ENCODE results near the gene KRT84.

KRT84 gene

GRCh38 chr12:52379536-52379935 is 5.9 kb downstream of the KRT84 start:
- ATAC-seq (no peak), DNase-seq (ENCODE audit: low spot score in 2 of 2) (no peak)
- Mint-ChIP-seq H3K4me1 (peaks cover 10% of the 10 kb centered on the region), H3K9me3 (no peaks in the 10 kb centered on the region), H3K27ac (no peak overlapping the region), H3K4me3 (no peak overlapping the region), H3K36me3 (no peaks in the 10 kb centered on the region)

- H3K36me3 Mint-ChIP-seq = no peaks in the 10 kb centered on the region
- no peak overlapping the region for H3K4me3 Mint-ChIP-seq
- no peak for ATAC-seq
- DNase-seq (ENCODE audit: low spot score in 2 of 2) = no peak
- peaks cover 7% of the 10 kb centered on the region for H3K4me1 Mint-ChIP-seq
- H3K9me3 Mint-ChIP-seq = no peaks in the 10 kb centered on the region
- no peak overlapping the region for H3K27ac Mint-ChIP-seq
These were observed 7.4 kb downstream of the KRT84 start for GRCh38 chr12:52378091-52378490.

GRCh38 chr12:52377266-52377665 is 8.2 kb downstream of the KRT84 start:
- no peak for ATAC-seq
- Mint-ChIP-seq H3K27ac (no peak overlapping the region), H3K9me3 (no peaks in the 10 kb centered on the region), H3K36me3 (no peaks in the 10 kb centered on the region), H3K4me3 (no peak overlapping the region), H3K4me1 (no peaks in the 10 kb centered on the region)
- no peak for DNase-seq (ENCODE audit: low spot score in 2 of 2)

GRCh38 chr12:52372216-52373154 is 13.0 kb downstream of the KRT84 start:
- DNase-seq (ENCODE audit: low spot score in 2 of 2) (peak; percentile 35 to 73), ATAC-seq (peak; percentile 53)
- Mint-ChIP-seq H3K4me3 (no peak overlapping the region), H3K4me1 (no peaks in the 10 kb centered on the region), H3K9me3 (no peaks in the 10 kb centered on the region), H3K36me3 (no peaks in the 10 kb centered on the region), H3K27ac (no peak overlapping the region)

GRCh38 chr12:52371716-52372115 is 13.7 kb downstream of the KRT84 start:
- H3K4me1 Mint-ChIP-seq = no peaks in the 10 kb centered on the region
- ATAC-seq = no peak

GRCh38 chr12:52370926-52371608 is 14.4 kb downstream of the KRT84 start:
- ATAC-seq (no peak), DNase-seq (ENCODE audit: low spot score in 2 of 2) (no peak)
- no peaks in the 10 kb centered on the region for H3K4me1 Mint-ChIP-seq
- no peaks in the 10 kb centered on the region for H3K36me3 Mint-ChIP-seq
- H3K9me3 Mint-ChIP-seq = no peaks in the 10 kb centered on the region
- H3K27ac Mint-ChIP-seq = peak overlapping the region; percentile 72
- H3K4me3 Mint-ChIP-seq = no peak overlapping the region

More at GRCh38 chr12:52371716-52372115, 13.7 kb downstream of the KRT84 start:
- DNase-seq (ENCODE audit: low spot score in 2 of 2) = no peak
- Mint-ChIP-seq H3K9me3 (no peaks in the 10 kb centered on the region), H3K4me3 (no peak overlapping the region), H3K36me3 (no peaks in the 10 kb centered on the region), H3K27ac (no peak overlapping the region)

GRCh38 chr12:52369809-52370208 is 15.6 kb downstream of the KRT84 start:
- H3K36me3 Mint-ChIP-seq = no peaks in the 10 kb centered on the region
- H3K9me3 Mint-ChIP-seq = no peaks in the 10 kb centered on the region
- H3K4me3 Mint-ChIP-seq = no peak overlapping the region
- DNase-seq (ENCODE audit: low spot score in 2 of 2) = no peak
- H3K27ac Mint-ChIP-seq = no peak overlapping the region
- H3K4me1 Mint-ChIP-seq = no peaks in the 10 kb centered on the region
- ATAC-seq = no peak

GRCh38 chr12:52369211-52369610 is 16.2 kb downstream of the KRT84 start:
- Mint-ChIP-seq H3K36me3 (no peaks in the 10 kb centered on the region), H3K9me3 (no peaks in the 10 kb centered on the region), H3K27ac (no peak overlapping the region), H3K4me1 (no peaks in the 10 kb centered on the region), H3K4me3 (no peak overlapping the region)
- DNase-seq (ENCODE audit: low spot score in 2 of 2) = no peak
- no peak for ATAC-seq

- DNase-seq (ENCODE audit: low spot score in 2 of 2) (no peak), ATAC-seq (no peak)
- Mint-ChIP-seq H3K36me3 (no peaks in the 10 kb centered on the region), H3K4me1 (no peaks in the 10 kb centered on the region), H3K27ac (no peak overlapping the region), H3K9me3 (no peaks in the 10 kb centered on the region), H3K4me3 (no peak overlapping the region)
These were observed 16.9 kb downstream of the KRT84 start for GRCh38 chr12:52368508-52368907.

- H3K27ac Mint-ChIP-seq = no peak overlapping the region
- ATAC-seq (no peak), DNase-seq (ENCODE audit: low spot score in 2 of 2) (no peak)
- H3K9me3 Mint-ChIP-seq = no peaks in the 10 kb centered on the region
- peaks cover 5% of the 10 kb centered on the region for H3K4me1 Mint-ChIP-seq
- H3K4me3 Mint-ChIP-seq = no peak overlapping the region
- no peaks in the 10 kb centered on the region for H3K36me3 Mint-ChIP-seq
These were observed 17.6 kb downstream of the KRT84 start for GRCh38 chr12:52367876-52368275.

GRCh38 chr12:52366738-52367485 is 18.5 kb downstream of the KRT84 start, which contains the start of gene KRT85:
TSS of gene KRT85 (minus strand) at chr12:52367481. CDS start at chr12:52367405, 76 bp downstream.
- Mint-ChIP-seq H3K27ac (no peak within 1 kb of the TSS), H3K9me3 (no peaks in the 10 kb centered on the region), H3K4me1 (peaks cover 11% of the 10 kb centered on the region), H3K36me3 (no peaks in the 10 kb centered on the region), H3K4me3 (no peak within 1 kb of the TSS)
- no peak for ATAC-seq
- no peak for DNase-seq (ENCODE audit: low spot score in 2 of 2)

GRCh38 chr12:52364901-52365489 is 20.5 kb downstream of the KRT84 start:
- no peak overlapping the region for H3K4me3 Mint-ChIP-seq
- peaks cover 30% of the 10 kb centered on the region for H3K4me1 Mint-ChIP-seq
- no peak for DNase-seq (ENCODE audit: low spot score in 2 of 2)
- no peaks in the 10 kb centered on the region for H3K9me3 Mint-ChIP-seq
- no peak for ATAC-seq
- H3K27ac Mint-ChIP-seq = no peak overlapping the region
- H3K36me3 Mint-ChIP-seq = no peaks in the 10 kb centered on the region

GRCh38 chr12:52364061-52364460 is 21.4 kb downstream of the KRT84 start:
- no peak for DNase-seq (ENCODE audit: low spot score in 2 of 2)
- Mint-ChIP-seq H3K27ac (no peak overlapping the region), H3K9me3 (no peaks in the 10 kb centered on the region), H3K4me1 (peaks cover 40% of the 10 kb centered on the region), H3K36me3 (no peaks in the 10 kb centered on the region), H3K4me3 (no peak overlapping the region)
- no peak for ATAC-seq

GRCh38 chr12:52363111-52363679 is 22.3 kb downstream of the KRT84 start:
- no peak for ATAC-seq
- H3K4me1 Mint-ChIP-seq = peaks cover 48% of the 10 kb centered on the region
- no peaks in the 10 kb centered on the region for H3K36me3 Mint-ChIP-seq
- DNase-seq (ENCODE audit: low spot score in 2 of 2) = no peak
- no peak overlapping the region for H3K4me3 Mint-ChIP-seq
- H3K9me3 Mint-ChIP-seq = no peaks in the 10 kb centered on the region
- no peak overlapping the region for H3K27ac Mint-ChIP-seq
